Measurements from ENCODE around the gene ZNF511. TPM values are rescaled to one million over a fixed set of nuclear protein-coding genes. Genes with fewer than 3 reads are reported as not detected.

ZNF511 gene
- total RNA-seq, 4 donors from 2014 or later, result 23.1 to 45.5 (median 30.0) TPM

GRCh38 chr10:133359972-133360610, 51.4 kb downstream of the ZNF511 start:
- intact Hi-C loops (cut with DNase I; ENCODE audit: low total_unique reads), result no loop called here
- no peak for DNase-seq
- H3K9me3 ChIP-seq, result no peaks in the 10 kb centered on the region
- H3K27me3 ChIP-seq, result no peaks in the 10 kb centered on the region
- TF ChIP-seq POLR2A (IDR thresholded peaks at IDR 0.05), result no peak
- TF ChIP-seq, protein P1, sequence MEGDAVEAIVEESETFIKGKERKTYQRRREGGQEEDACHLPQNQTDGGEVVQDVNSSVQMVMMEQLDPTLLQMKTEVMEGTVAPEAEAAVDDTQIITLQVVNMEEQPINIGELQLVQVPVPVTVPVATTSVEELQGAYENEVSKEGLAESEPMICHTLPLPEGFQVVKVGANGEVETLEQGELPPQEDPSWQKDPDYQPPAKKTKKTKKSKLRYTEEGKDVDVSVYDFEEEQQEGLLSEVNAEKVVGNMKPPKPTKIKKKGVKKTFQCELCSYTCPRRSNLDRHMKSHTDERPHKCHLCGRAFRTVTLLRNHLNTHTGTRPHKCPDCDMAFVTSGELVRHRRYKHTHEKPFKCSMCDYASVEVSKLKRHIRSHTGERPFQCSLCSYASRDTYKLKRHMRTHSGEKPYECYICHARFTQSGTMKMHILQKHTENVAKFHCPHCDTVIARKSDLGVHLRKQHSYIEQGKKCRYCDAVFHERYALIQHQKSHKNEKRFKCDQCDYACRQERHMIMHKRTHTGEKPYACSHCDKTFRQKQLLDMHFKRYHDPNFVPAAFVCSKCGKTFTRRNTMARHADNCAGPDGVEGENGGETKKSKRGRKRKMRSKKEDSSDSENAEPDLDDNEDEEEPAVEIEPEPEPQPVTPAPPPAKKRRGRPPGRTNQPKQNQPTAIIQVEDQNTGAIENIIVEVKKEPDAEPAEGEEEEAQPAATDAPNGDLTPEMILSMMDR (IDR thresholded peaks at IDR 0.05), result no peak
- H3K4me1 ChIP-seq, result no peaks in the 10 kb centered on the region
- no peak overlapping the region for H3K27ac ChIP-seq
- H3K36me3 ChIP-seq, result no peaks in the 10 kb centered on the region
- H3K4me3 ChIP-seq, result no peak overlapping the region

- no peaks in the 10 kb centered on the region for H3K9me3 ChIP-seq
- H3K36me3 ChIP-seq, result no peaks in the 10 kb centered on the region
- H3K27me3 ChIP-seq, result no peaks in the 10 kb centered on the region
- TF ChIP-seq, protein P1 (IDR thresholded peaks at IDR 0.05), result no peak
- TF ChIP-seq POLR2A (IDR thresholded peaks at IDR 0.05), result no peak
- no peak overlapping the region for H3K27ac ChIP-seq
- no peak for DNase-seq
- H3K4me3 ChIP-seq, result no peak overlapping the region
- intact Hi-C loops (cut with DNase I; ENCODE audit: low total_unique reads), result no loop called here
- no peaks in the 10 kb centered on the region for H3K4me1 ChIP-seq
Measured at GRCh38 chr10:133361227-133361626, 52.5 kb downstream of the ZNF511 start.

DNA sequence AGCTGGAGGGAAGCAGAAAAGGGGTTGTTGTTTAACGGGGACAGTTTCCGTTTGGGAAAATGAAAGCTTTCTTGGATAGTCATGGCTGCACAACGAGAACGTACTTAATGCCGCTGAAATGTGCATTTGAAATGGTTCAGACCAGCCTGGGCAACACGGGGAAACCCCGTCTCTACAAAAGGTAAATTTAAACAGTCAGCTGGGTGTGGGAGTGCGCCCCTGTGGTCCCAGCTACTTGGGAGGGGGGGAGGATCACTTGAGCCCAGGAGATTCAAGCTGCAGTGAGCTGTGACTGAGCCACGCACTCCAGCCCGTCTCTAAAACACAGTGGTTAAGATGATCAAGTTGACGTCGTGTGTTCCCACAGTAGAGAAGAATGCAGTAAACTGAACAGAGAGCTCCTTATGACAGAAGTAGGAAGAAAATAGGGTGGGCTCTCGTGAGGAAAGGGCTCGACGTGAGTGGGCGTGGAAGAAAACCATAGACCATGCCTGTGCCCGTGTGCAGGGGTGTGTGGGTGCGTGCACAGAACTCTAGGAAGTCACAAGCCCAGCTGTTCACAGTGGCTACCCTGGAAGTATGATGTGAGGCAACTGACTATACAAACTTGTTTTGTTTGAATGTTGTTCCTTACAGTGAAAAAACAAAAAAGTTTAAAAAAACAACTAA, 53.2 kb downstream of the ZNF511 start:
- Histone ChIP-seq H3K27ac (no peak overlapping the region), H3K36me3 (no peaks in the 10 kb centered on the region), H3K4me3 (no peak overlapping the region), H3K4me1 (no peaks in the 10 kb centered on the region), H3K27me3 (no peaks in the 10 kb centered on the region), H3K9me3 (no peaks in the 10 kb centered on the region)
- TF ChIP-seq POLR2A (IDR thresholded peaks at IDR 0.05), result no peak
- TF ChIP-seq, protein P1 (IDR thresholded peaks at IDR 0.05), result no peak
- intact Hi-C loops (cut with DNase I; ENCODE audit: low total_unique reads), result no loop called here
- DNase-seq, result no peak

Small RNA genes within 50 kb of the gene (small RNA-seq; reads per million reads assigned to genes)
- not detected for gene BANF1P2

Other genes starting within 250 kb of the ZNF511 start
- gene ADGRA1, start 221.0 kb upstream of the ZNF511 start, total RNA-seq, result 1 to 10 TPM in 1 of 4 donors, under 1 TPM in 1, not detected in 2; 0.07 to 1.0 TPM
- 10 to 100 TPM in 1 of 4 donors, 1 to 10 TPM in 2, under 1 TPM in 1; under 0.01 to 12.5 (median 5.3) TPM for gene KNDC1, start 148.7 kb upstream of the ZNF511 start, total RNA-seq
- not detected for gene UTF1, start 78.7 kb upstream of the ZNF511 start, total RNA-seq
- 1 to 10 TPM in 1 of 4 donors, under 1 TPM in 2, not detected in 1; 0.21 to 1.3 (median 0.51) TPM for gene VENTX, start 71.1 kb upstream of the ZNF511 start, total RNA-seq
- gene ADAM8, start 32.0 kb upstream of the ZNF511 start, total RNA-seq, result 1 to 10 TPM in 3 of 4 donors, not detected in 1; 5.1 to 7.6 (median 5.9) TPM
- gene TUBGCP2, start within 50 bp of the ZNF511 start, total RNA-seq, result 10 to 100 TPM; 26.8 to 61.9 (median 44.4) TPM
- under 1 TPM in 1 of 4 donors, not detected in 3; 0.69 TPM for gene CALY, start 28.0 kb downstream of the ZNF511 start, total RNA-seq
- gene PRAP1, start 38.5 kb downstream of the ZNF511 start, total RNA-seq, result not detected
- gene FUOM, start 49.1 kb downstream of the ZNF511 start, total RNA-seq, result 10 to 100 TPM in 1 of 4 donors, 1 to 10 TPM in 2, not detected in 1; 2.6 to 13.8 (median 2.9) TPM
- 10 to 100 TPM; 28.2 to 48.8 (median 45.1) TPM for gene ECHS1, start 64.4 kb downstream of the ZNF511 start, total RNA-seq
- 1 to 10 TPM; 2.0 to 9.3 (median 6.7) TPM for gene PAOX, start 70.3 kb downstream of the ZNF511 start, total RNA-seq
- gene MTG1, start 85.2 kb downstream of the ZNF511 start, total RNA-seq, result 10 to 100 TPM; 14.6 to 50.1 (median 32.6) TPM
- under 1 TPM in 1 of 4 donors, not detected in 3; 0.62 TPM for gene SPRN, start 115.7 kb downstream of the ZNF511 start, total RNA-seq
- 1 to 10 TPM; 1.8 to 9.5 (median 6.1) TPM for gene SCART1, start 145.0 kb downstream of the ZNF511 start, total RNA-seq
- gene CYP2E1, start 218.4 kb downstream of the ZNF511 start, total RNA-seq, result 1 to 10 TPM in 2 of 4 donors, under 1 TPM in 2; 0.29 to 6.9 (median 1.1) TPM

Data from uterus (tissue), 4 donors.